ENCODE results near the gene LRRC71.

The LRRC71 gene

GRCh38 chr1:156874142-156874541, 46.3 kb upstream of the LRRC71 start:
- TF ChIP-seq CSDC2 (CRISPR knock-in tag; IDR thresholded peaks at IDR 0.05) (no peak), TOX (CRISPR knock-in tag; IDR thresholded peaks at IDR 0.05; ENCODE audit: borderline replicate concordance) (no peak), ZNF70 (CRISPR knock-in tag; IDR thresholded peaks at IDR 0.05) (no peak), ARNTL (CRISPR knock-in tag; IDR thresholded peaks at IDR 0.05; ENCODE audit: borderline replicate concordance, low read depth) (no peak), ZFP30 (CRISPR knock-in tag; IDR thresholded peaks at IDR 0.05) (no peak), ZNF8 (CRISPR knock-in tag; IDR thresholded peaks at IDR 0.05) (no peak), TSHZ2 (CRISPR knock-in tag; IDR thresholded peaks at IDR 0.05) (no peak), ZFP3 (CRISPR knock-in tag; IDR thresholded peaks at IDR 0.05) (no peak), RARB (CRISPR knock-in tag; IDR thresholded peaks at IDR 0.05) (no peak), ZC3H10 (CRISPR knock-in tag; IDR thresholded peaks at IDR 0.05) (no peak), OSR1 (CRISPR knock-in tag; IDR thresholded peaks at IDR 0.05) (no peak)
- no peak for ATAC-seq

GRCh38 chr1:156874572-156875340, 45.7 kb upstream of the LRRC71 start:
- no peak for TF ChIP-seq POU6F1 (CRISPR knock-in tag; IDR thresholded peaks at IDR 0.05; ENCODE audit: borderline replicate concordance, low read depth)
- no peak for TF ChIP-seq ZC3H10 (CRISPR knock-in tag; IDR thresholded peaks at IDR 0.05)
- TF ChIP-seq BACH2 (CRISPR knock-in tag; IDR thresholded peaks at IDR 0.05; ENCODE audit: borderline replicate concordance) = no peak
- no peak for TF ChIP-seq ZNF8 (CRISPR knock-in tag; IDR thresholded peaks at IDR 0.05)
- ATAC-seq = no peak

- ATAC-seq = no peak
- TF ChIP-seq CSRNP3 (CRISPR knock-in tag; IDR thresholded peaks at IDR 0.05) (no peak), BACH2 (CRISPR knock-in tag; IDR thresholded peaks at IDR 0.05; ENCODE audit: borderline replicate concordance) (no peak), OSR1 (CRISPR knock-in tag; IDR thresholded peaks at IDR 0.05) (no peak), GLIS3 (CRISPR knock-in tag; IDR thresholded peaks at IDR 0.05) (no peak)
Measured at GRCh38 chr1:156875341-156875615, 45.2 kb upstream of the LRRC71 start.

- TF ChIP-seq ISL1 (CRISPR knock-in tag; IDR thresholded peaks at IDR 0.05) = no peak
- TF ChIP-seq ARNTL (CRISPR knock-in tag; IDR thresholded peaks at IDR 0.05; ENCODE audit: borderline replicate concordance, low read depth) = no peak
- TF ChIP-seq PPARA (CRISPR knock-in tag; IDR thresholded peaks at IDR 0.05; ENCODE audit: borderline replicate concordance) = no peak
- TF ChIP-seq BACH2 (CRISPR knock-in tag; IDR thresholded peaks at IDR 0.05; ENCODE audit: borderline replicate concordance) = no peak
- no peak for TF ChIP-seq ZFP30 (CRISPR knock-in tag; IDR thresholded peaks at IDR 0.05)
- TF ChIP-seq PATZ1 (CRISPR knock-in tag; IDR thresholded peaks at IDR 0.05; ENCODE audit: borderline replicate concordance) = no peak
- TF ChIP-seq RARB (CRISPR knock-in tag; IDR thresholded peaks at IDR 0.05) = no peak
- TF ChIP-seq ZFP3 (CRISPR knock-in tag; IDR thresholded peaks at IDR 0.05) = no peak
- TF ChIP-seq CSDC2 (CRISPR knock-in tag; IDR thresholded peaks at IDR 0.05) = no peak
- no peak for TF ChIP-seq POU6F1 (CRISPR knock-in tag; IDR thresholded peaks at IDR 0.05; ENCODE audit: borderline replicate concordance, low read depth)
- no peak for TF ChIP-seq CSRNP3 (CRISPR knock-in tag; IDR thresholded peaks at IDR 0.05)
- no peak for ATAC-seq
Measured at GRCh38 chr1:156876281-156876680, 44.2 kb upstream of the LRRC71 start.

Data from SK-N-SH treated with all-trans-retinoic acid at 6 μM for 48 hours (cell line).